Measurements from ENCODE around the gene ATRN.

ATRN gene

GRCh38 chr20:3621111-3621510, 150.3 kb downstream of the ATRN start:
- H3K9ac ChIP-seq (ENCODE audit: low read depth, low read length), result no peak overlapping the region

GRCh38 chr20:3622406-3622805, 151.6 kb downstream of the ATRN start:
- Histone ChIP-seq H3K27ac (ENCODE audit: low read length) (no peak overlapping the region), H3K27me3 (ENCODE audit: insufficient read depth, low read length, poor library complexity) (no peaks in the 10 kb centered on the region), H3K79me2 (ENCODE audit: insufficient read depth, low read length) (no peaks in the 10 kb centered on the region), H2AFZ (ENCODE audit: low read depth, low read length) (no peak overlapping the region), H3K4me2 (ENCODE audit: insufficient read depth, low read length) (no peak overlapping the region), H4K20me1 (ENCODE audit: insufficient read depth, low read length) (no peaks in the 10 kb centered on the region), H3K9me3 (ENCODE audit: insufficient read depth, low read length, severe bottlenecking) (no peaks in the 10 kb centered on the region), H3K36me3 (ENCODE audit: insufficient read depth, low read length) (no peaks in the 10 kb centered on the region), H3K4me3 (ENCODE audit: low read depth in 1 of 2, low read length in 2 of 2) (no peak overlapping the region), H3K4me1 (ENCODE audit: insufficient read depth, low read length) (no peaks in the 10 kb centered on the region), H3K9ac (ENCODE audit: low read depth, low read length) (no peak overlapping the region)
- no peak for ATAC-seq (ENCODE audit: insufficient read depth, low read depth)
- TF ChIP-seq CTCF (IDR thresholded peaks at IDR 0.05; ENCODE audit: borderline replicate concordance, extremely low read depth, low read length, poor library complexity, severe bottlenecking), result no peak
- no peak for TF ChIP-seq EZH2 (IDR thresholded peaks at IDR 0.05; ENCODE audit: borderline replicate concordance, low read depth, low read length, severe bottlenecking)
- DNase-seq, result no peak

More at GRCh38 chr20:3621111-3621510, 150.3 kb downstream of the ATRN start:
- ATAC-seq (ENCODE audit: insufficient read depth, low read depth) (no peak), DNase-seq (no peak)
- H4K20me1 ChIP-seq (ENCODE audit: insufficient read depth, low read length), result no peaks in the 10 kb centered on the region
- H2AFZ ChIP-seq (ENCODE audit: low read depth, low read length), result no peak overlapping the region
- H3K4me2 ChIP-seq (ENCODE audit: insufficient read depth, low read length), result no peak overlapping the region
- H3K27me3 ChIP-seq (ENCODE audit: insufficient read depth, low read length, poor library complexity), result no peaks in the 10 kb centered on the region
- H3K4me1 ChIP-seq (ENCODE audit: insufficient read depth, low read length), result no peaks in the 10 kb centered on the region
- H3K4me3 ChIP-seq (ENCODE audit: low read depth in 1 of 2, low read length in 2 of 2), result no peak overlapping the region
- TF ChIP-seq EZH2 (IDR thresholded peaks at IDR 0.05; ENCODE audit: borderline replicate concordance, low read depth, low read length, severe bottlenecking) (no peak), CTCF (IDR thresholded peaks at IDR 0.05; ENCODE audit: borderline replicate concordance, extremely low read depth, low read length, poor library complexity, severe bottlenecking) (no peak)
- H3K79me2 ChIP-seq (ENCODE audit: insufficient read depth, low read length), result no peaks in the 10 kb centered on the region
- no peaks in the 10 kb centered on the region for H3K9me3 ChIP-seq (ENCODE audit: insufficient read depth, low read length, severe bottlenecking)
- H3K36me3 ChIP-seq (ENCODE audit: insufficient read depth, low read length), result no peaks in the 10 kb centered on the region
- H3K27ac ChIP-seq (ENCODE audit: low read length), result no peak overlapping the region

- Histone ChIP-seq H3K9ac (ENCODE audit: low read depth, low read length) (no peak overlapping the region), H3K79me2 (ENCODE audit: insufficient read depth, low read length) (no peaks in the 10 kb centered on the region), H3K27me3 (ENCODE audit: insufficient read depth, low read length, poor library complexity) (no peaks in the 10 kb centered on the region), H2AFZ (ENCODE audit: low read depth, low read length) (no peak overlapping the region), H3K4me1 (ENCODE audit: insufficient read depth, low read length) (no peaks in the 10 kb centered on the region), H3K9me3 (ENCODE audit: insufficient read depth, low read length, severe bottlenecking) (no peaks in the 10 kb centered on the region), H3K27ac (ENCODE audit: low read length) (no peak overlapping the region), H4K20me1 (ENCODE audit: insufficient read depth, low read length) (no peaks in the 10 kb centered on the region), H3K4me3 (ENCODE audit: low read depth in 1 of 2, low read length in 2 of 2) (no peak overlapping the region), H3K4me2 (ENCODE audit: insufficient read depth, low read length) (no peak overlapping the region), H3K36me3 (ENCODE audit: insufficient read depth, low read length) (no peaks in the 10 kb centered on the region)
- DNase-seq, result no peak
- TF ChIP-seq CTCF (IDR thresholded peaks at IDR 0.05; ENCODE audit: borderline replicate concordance, extremely low read depth, low read length, poor library complexity, severe bottlenecking) (no peak), EZH2 (IDR thresholded peaks at IDR 0.05; ENCODE audit: borderline replicate concordance, low read depth, low read length, severe bottlenecking) (no peak)
- ATAC-seq (ENCODE audit: insufficient read depth, low read depth), result no peak
Measured at GRCh38 chr20:3627476-3627875, 156.7 kb downstream of the ATRN start.
